NK-92 (cell line): ENCODE measurements around the gene RAB20.
"Not testable (repeated sequence)": the region's sequence is repeated elsewhere in the genome, so short reads cannot be mapped to it uniquely, and the experiment has no call there.

ENCODE experiments used
- DNase-seq: peaks from one replicate; lab custom pipeline; 2025; ENCODE audit not compliant: unreplicated experiment; lab: John Stamatoyannopoulos, UW

The RAB20 gene

DNA sequence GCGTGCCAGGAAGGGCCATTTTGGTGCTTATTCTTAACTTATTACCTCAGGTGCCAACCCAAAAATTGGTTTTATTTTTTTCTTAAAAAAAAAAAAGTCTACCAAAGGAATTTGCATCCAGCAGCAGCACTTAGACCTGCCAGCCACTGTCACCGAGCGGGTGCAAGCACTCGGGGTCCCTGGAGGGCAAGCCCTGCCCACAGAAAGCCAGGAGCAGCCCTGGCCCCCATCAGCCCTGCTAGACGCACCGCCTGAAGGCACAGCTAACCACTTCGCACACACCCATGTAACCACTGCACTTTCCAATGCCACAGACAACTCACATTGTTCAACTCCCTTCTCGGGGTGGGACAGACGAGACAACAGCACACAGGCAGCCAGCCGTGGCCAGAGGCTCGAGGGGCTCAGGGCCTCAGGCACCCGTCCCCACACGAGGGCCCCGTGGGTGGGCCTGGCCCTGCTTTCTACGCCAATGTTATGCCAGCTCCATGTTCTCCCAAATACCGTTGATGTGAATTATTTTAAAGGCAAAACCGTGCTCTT, 49.3 kb downstream of the RAB20 start:
- DNase-seq, result no peak

DNA sequence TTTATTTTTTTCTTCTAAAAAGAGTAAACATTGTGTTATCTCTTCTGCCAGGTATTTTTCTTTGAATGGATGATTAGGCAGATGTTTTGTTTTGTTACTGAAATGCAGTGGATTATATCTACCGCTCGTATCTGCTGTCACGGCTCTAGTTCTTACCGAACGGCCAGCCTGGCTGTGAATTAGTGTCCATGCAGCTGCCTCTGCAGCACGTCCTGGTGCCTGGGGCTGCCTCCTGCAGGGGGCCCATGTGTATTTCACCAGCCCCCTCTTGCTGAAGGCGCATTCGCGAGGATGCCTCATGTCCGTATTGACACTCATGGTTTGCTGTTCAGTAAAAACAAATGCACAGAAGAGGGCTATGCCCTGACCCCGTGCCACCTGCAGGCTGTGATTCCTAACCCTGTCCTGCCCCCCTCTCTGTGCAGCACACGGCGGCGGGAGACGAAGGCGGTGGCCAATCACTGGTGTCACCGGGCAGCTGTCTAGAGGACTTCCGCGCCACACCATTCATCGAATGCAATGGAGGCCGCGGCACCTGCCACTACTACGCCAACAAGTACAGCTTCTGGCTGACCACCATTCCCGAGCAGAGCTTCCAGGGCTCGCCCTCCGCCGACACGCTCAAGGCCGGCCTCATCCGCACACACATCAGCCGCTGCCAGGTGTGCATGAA, 49.9 kb downstream of the RAB20 start:
- no peak for DNase-seq

GRCh38 chr13:110509971-110510786, 51.3 kb downstream of the RAB20 start:
- no peak for DNase-seq

DNA sequence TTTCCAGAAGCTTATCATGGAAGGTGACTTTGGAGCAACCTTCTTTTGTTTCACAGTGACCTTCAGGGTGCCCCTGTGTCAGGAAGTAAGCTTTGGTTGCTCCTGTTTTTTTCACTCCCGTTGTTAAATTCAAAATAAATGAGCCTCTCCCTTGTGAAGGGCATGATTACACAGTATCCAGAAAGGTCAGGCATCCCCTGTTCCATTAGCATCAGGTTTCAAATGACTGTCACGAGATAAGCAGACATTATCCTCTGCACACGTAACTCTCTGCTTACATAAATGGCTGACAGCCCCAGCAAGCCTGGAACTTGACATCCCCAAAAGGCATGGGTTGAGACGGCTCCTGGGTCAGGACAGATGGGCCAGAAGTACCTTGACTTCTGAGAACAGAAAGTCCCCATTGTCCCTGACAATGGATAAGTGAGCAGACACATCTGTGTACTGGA, 52.0 kb downstream of the RAB20 start:
- no peak for DNase-seq

- DNase-seq, result no peak
Observed at GRCh38 chr13:110507678-110508381, 53.7 kb downstream of the RAB20 start.

GRCh38 chr13:110506859-110507566, 54.5 kb downstream of the RAB20 start:
- no peak for DNase-seq

- no peak for DNase-seq
Observed at GRCh38 chr13:110506396-110506795, 55.1 kb downstream of the RAB20 start.

DNA sequence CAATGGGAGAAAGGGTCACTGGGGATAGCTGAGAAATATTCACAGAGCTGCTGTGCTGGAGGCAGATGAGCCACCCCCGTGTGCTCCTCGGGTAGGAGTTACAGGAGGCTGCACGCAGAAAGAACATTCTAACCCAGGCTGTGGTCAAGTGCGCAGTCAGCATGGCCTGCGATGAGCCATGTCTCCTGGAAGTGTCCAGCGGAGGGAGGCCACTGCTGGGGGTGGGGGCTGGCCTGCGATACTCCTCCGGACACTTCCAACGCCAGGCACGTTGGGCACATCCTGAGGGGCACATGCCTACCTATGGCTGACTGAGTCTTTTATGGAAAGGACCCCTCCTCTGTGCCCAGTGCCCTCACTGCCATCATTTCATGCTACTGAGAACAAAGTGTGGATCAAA, 55.9 kb downstream of the RAB20 start:
- DNase-seq, result no peak

DNA sequence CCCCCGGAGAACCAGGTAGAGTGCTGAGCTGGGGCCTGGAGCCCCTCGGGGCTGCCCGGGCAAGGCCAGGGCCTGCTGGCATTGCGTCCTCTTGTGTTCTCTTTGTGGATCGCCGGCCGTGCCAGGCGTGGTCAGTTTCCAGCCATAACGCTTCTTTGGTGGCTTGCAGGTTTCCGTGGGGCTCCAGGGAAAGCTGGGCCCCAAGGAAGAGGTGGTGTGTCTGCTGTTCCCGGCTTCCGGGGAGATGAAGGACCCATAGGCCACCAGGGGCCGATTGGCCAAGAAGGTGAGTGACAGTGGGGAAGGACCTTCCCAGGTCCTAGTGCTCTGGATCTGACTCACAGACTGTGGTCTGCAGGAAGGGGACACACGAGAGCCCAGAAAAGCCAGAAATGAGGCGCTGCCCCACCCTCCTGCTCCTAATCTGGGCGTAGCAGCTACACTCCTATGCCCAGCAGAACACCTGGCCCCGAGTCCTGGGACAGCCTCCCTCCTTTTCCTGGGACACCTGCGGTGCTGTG, 57.5 kb downstream of the RAB20 start:
- DNase-seq, result no peak

DNA sequence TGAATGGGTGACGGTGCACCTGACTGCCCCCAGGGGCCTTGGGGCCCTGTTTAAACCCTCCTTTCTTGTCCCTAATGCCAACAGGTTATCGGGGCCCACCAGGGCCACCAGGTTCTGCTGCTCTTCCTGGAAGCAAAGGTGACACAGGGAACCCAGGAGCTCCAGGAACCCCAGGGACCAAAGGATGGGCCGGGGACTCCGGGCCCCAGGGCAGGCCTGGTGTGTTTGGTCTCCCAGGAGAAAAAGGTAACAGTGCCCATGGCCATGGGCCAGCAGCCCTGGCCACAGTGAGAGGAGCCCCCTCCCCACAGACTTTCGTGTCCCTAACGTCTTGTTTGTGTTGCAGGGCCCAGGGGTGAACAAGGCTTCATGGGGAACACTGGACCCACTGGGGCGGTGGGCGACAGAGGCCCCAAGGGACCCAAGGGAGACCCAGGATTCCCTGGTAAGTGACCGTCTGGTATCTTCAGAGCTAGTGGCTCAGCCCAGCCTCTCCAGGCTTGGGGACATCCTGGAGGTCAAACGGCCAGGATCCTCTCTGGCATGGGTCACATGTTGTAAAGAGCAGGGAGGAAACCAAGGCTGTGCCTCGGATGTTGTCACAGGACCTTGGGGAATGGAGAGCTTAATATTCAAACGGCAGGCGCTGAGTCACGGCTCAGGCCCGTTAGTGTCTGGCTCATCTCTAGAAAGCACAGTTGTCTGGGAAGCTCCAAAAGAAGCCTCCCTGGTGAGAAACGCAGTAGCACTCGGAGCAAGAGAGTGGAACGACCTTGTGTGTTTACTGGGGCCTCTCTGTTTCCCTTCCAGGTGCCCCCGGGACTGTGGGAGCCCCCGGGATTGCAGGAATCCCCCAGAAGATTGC, 58.3 kb downstream of the RAB20 start:
- no peak for DNase-seq

GRCh38 chr13:110501188-110501587, 60.3 kb downstream of the RAB20 start:
- DNase-seq, result no peak

GRCh38 chr13:110500341-110500740, 61.2 kb downstream of the RAB20 start:
- no peak for DNase-seq

- DNase-seq, result no peak
Observed at GRCh38 chr13:110499621-110500281, 61.8 kb downstream of the RAB20 start.

DNA sequence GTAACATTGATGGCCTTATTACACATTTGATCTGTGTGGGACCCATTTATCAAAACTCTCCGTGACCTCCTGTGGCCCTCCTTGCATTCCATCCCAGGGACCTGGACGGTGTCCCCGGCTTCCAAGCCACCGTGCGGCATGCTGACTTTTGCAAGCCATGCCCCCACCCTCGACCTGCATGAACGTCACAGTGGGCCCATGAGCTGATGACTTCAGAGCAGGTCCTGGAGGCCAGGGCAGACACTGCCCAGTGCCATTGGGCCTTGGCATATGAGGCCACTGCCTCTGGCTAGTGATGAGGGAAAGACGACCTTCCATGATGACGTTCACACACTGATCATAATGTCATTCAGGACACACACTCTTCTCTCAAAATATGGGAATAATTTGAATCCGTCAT, 62.8 kb downstream of the RAB20 start:
- no peak for DNase-seq

DNA sequence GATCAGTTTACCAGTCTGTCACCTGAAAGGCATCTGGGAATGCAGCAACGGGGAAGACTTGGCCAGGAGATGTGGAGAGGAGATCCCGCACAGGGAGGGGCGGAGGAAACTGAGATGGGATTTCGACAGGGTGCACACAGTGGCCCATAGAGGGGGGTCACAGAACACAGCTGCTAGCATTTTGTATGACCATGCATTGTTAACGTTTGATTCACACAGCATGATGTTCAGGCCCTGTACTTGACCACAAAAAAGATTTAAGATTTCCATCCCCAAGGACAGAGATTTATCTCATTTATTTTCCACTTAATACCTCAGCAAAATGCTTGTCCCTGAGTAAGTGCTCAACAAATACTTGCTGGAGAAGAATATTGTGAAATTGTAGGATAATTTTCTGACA, 63.2 kb downstream of the RAB20 start:
- DNase-seq, result no peak

DNA sequence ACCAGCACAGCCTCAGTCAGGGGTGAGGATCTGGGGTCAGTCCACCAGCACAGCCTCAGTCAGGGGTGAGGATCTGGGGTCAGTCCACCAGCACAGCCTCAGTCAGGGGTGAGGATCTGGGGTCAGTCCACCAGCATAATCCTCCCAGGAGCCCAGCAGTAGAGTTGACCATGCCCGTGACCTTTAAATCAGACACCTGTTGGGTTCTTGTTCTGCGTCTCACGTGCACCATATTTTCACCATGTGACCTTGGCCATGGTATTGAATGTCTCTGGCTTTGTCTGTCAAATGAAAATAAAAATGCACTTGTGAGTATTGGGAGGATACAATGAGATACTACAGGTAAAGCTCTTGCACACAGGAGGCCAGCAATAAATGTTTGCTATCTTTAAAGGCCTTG, 63.6 kb downstream of the RAB20 start:
- not testable (repeated sequence) for DNase-seq

DNA sequence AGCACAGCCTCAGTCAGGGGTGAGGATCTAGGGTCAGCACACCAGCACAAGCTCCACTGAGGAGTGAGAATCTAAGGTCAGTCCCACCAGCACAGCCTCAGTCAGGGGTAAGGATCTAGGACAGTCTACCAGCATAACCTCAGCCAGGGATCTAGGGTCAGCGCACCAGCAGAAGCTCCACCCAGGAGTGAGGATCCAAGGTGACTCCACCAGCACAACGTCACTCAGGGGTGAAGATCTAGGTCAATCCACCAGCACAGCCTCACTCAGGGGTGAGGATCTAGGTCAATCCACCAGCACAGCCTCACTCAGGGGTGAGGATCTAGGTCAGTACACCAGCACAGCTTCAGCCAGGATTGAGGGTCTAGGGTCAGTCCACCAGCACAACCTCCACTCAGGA, 64.5 kb downstream of the RAB20 start:
- no peak for DNase-seq

DNA sequence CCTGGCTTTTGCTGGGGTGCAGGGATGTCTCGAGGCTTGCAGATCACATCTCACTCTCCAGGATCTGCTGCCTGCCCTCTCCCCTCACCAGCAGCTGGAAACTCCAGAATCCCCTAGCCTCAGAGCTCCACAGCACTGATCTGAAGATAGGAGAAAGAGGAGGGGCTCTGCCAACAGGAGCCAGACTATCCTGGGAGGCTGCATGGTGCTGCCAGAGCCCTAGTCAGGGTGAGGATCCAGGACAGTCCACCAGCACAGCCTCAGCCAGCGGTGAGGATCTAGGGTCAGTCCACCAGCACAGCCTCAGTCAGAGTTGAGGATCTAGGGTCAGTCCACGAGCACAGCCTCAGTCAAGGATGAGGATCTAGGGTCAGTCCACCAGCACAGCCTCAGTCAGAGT, 65.2 kb downstream of the RAB20 start:
- no peak for DNase-seq

- DNase-seq, result no peak
Observed at GRCh38 chr13:110495881-110496280, 65.6 kb downstream of the RAB20 start.
